SU-DHL-6 (cell line): ENCODE measurements around the gene MBNL1.

Source experiments
- CTCF ChIP-seq: fragments of 200-600 bp; sonication (generic); IDR thresholded peaks from one replicate; pipeline ENCODE4 v1.5.1; 2017; ENCODE audit warnings: antibody characterized with exemption, mild to moderate bottlenecking, low read length, moderate library complexity; ENCODE audit not compliant: insufficient read depth, poor library complexity, severe bottlenecking
- EZH2phosphoT487 ChIP-seq: fragments of 200-600 bp; sonication (generic), shearing (Covaris generic); conservative IDR thresholded peaks from 2 replicates; pipeline ENCODE4 v1.6.1; 2018; ENCODE audit warnings: mild to moderate bottlenecking, antibody characterized with exemption, low read length, moderate library complexity, mixed read lengths

GRCh38 chr3:152388631-152389030 is 119.9 kb downstream of the MBNL1 start:
- no peak for TF ChIP-seq CTCF
- TF ChIP-seq EZH2phosphoT487, result no peak
